ENCODE data around the gene SRC.
"Not testable (repeated sequence)": the region's sequence is repeated elsewhere in the genome, so short reads cannot be mapped to it uniquely, and the experiment has no call there.

SRC gene

GRCh38 chr20:37337208-37337991 lies 8.5 kb upstream of the SRC start:
- DNase-seq, result no peak

- not testable (repeated sequence) for DNase-seq
These were observed 7.6 kb upstream of the SRC start for GRCh38 chr20:37338380-37338779.

- DNase-seq, result no peak
These were observed 6.7 kb upstream of the SRC start for GRCh38 chr20:37339208-37339607.

- DNase-seq, result not testable (repeated sequence)
These were observed 6.2 kb upstream of the SRC start for GRCh38 chr20:37339764-37340109.

GRCh38 chr20:37340998-37341397 lies 4.9 kb upstream of the SRC start:
- no peak for DNase-seq

- DNase-seq, result no peak
These were observed 4.3 kb upstream of the SRC start for GRCh38 chr20:37341632-37342031.

GRCh38 chr20:37342231-37343177 lies 3.4 kb upstream of the SRC start:
- DNase-seq, result no peak

GRCh38 chr20:37343212-37343993 lies 2.5 kb upstream of the SRC start:
- no peak for DNase-seq

- no peak for DNase-seq
These were observed 2.0 kb upstream of the SRC start for GRCh38 chr20:37343994-37344355.

- DNase-seq, result no peak
These were observed 1.2 kb upstream of the SRC start for GRCh38 chr20:37344506-37345338.

GRCh38 chr20:37346236-37346534 lies 245 bp downstream of the SRC start:
- no peak for DNase-seq

GRCh38 chr20:37346535-37347346 lies 801 bp downstream of the SRC start:
- no peak for DNase-seq

GRCh38 chr20:37347347-37347823 lies 1.4 kb downstream of the SRC start:
- DNase-seq, result no peak

GRCh38 chr20:37347891-37348791 lies 2.2 kb downstream of the SRC start:
- DNase-seq, result no peak

- no peak for DNase-seq
These were observed 3.0 kb downstream of the SRC start for GRCh38 chr20:37348792-37349516.

GRCh38 chr20:37349517-37350491 lies 3.9 kb downstream of the SRC start:
- DNase-seq, result peak; percentile 31

GRCh38 chr20:37350649-37351574 lies 5.0 kb downstream of the SRC start:
- DNase-seq, result no peak

Measured in CD4-positive, alpha-beta T cell treated with Interferon gamma for 1 hour (primary cell).